Progenitor cell of endocrine pancreas (in vitro differentiated cells): Measurements from ENCODE around the gene ZBTB32. TPM values are rescaled to one million over a fixed set of nuclear protein-coding genes. Genes with fewer than 3 reads are reported as not detected.

ENCODE experiments used
- DNase-seq: peaks from one replicate; pipeline ENCODE4 v3.0.0; 2021; ENCODE audit warnings: low spot score; ENCODE audit not compliant: unreplicated experiment
- H3K27ac Mint-ChIP-seq: 2 replicates; pipeline ENCODE4 v1.8.0; 2021; ENCODE audit warnings: mild to moderate bottlenecking, moderate library complexity, mixed read lengths
- H3K27me3 Mint-ChIP-seq: 2 replicates; pipeline ENCODE4 v1.8.0; 2021; ENCODE audit warnings: mixed read lengths
- H3K36me3 Mint-ChIP-seq: 2 replicates; pipeline ENCODE4 v1.8.0; 2022; ENCODE audit warnings: mixed read lengths; ENCODE audit not compliant: insufficient read depth
- H3K4me1 Mint-ChIP-seq: 2 replicates; pipeline ENCODE4 v1.8.0; 2021; ENCODE audit warnings: low read depth, mixed read lengths
- H3K4me3 Mint-ChIP-seq: 2 replicates; pipeline ENCODE4 v1.8.0; 2021; ENCODE audit warnings: low read depth, mild to moderate bottlenecking, moderate library complexity, mixed read lengths
- H3K9me3 Mint-ChIP-seq: 2 replicates; pipeline ENCODE4 v1.8.0; 2021; ENCODE audit warnings: low read depth, mixed read lengths
- CTCF ChIP-seq: fragments of 200-600 bp; sonication (generic); IDR thresholded peaks from one replicate; pipeline ENCODE4 v1.5.0; 2021; ENCODE audit warnings: antibody characterized with exemption, mild to moderate bottlenecking; ENCODE audit not compliant: unreplicated experiment
- total RNA-seq: library from RNA; stranded (reverse); gene quantifications from 2 replicates; pipeline ENCODE4 v1.2.1, GENCODE V29; 2021

ZBTB32 gene
- total RNA-seq, 1 donor from 2014 or later = not detected

- H3K27me3 Mint-ChIP-seq = no peaks in the 10 kb centered on the region
- peak overlapping the region; percentile 98 for H3K27ac Mint-ChIP-seq
- no peaks in the 10 kb centered on the region for H3K9me3 Mint-ChIP-seq
Observed at GRCh38 chr19:35741203-35741515, 36.8 kb downstream of the ZBTB32 start.

GRCh38 chr19:35742121-35742724 lies 37.9 kb downstream of the ZBTB32 start, which contains the start of gene IGFLR1:
IGFLR1 (minus strand) TSS chr19:35742452; CDS start chr19:35741180, 1,272 bp downstream.
- H3K4me3 Mint-ChIP-seq = peak within 1 kb of the TSS; percentile 44
- no peak for TF ChIP-seq CTCF
- H3K27ac Mint-ChIP-seq = peak within 1 kb of the TSS; percentile 31
- H3K9me3 Mint-ChIP-seq = no peaks in the 10 kb centered on the region
- H3K36me3 Mint-ChIP-seq = peaks cover 4% of the 10 kb centered on the region
- no peaks in the 10 kb centered on the region for H3K27me3 Mint-ChIP-seq
- peaks cover 19% of the 10 kb centered on the region for H3K4me1 Mint-ChIP-seq
- DNase-seq = no peak

More at GRCh38 chr19:35741203-35741515, 36.8 kb downstream of the ZBTB32 start:
- DNase-seq = no peak
- peak; percentile 19 for TF ChIP-seq CTCF
- Mint-ChIP-seq H3K36me3 (peaks cover 7% of the 10 kb centered on the region), H3K4me1 (peaks cover 14% of the 10 kb centered on the region), H3K4me3 (peak overlapping the region; percentile 76)

- no peak for DNase-seq
- H3K27ac Mint-ChIP-seq = peak overlapping the region; percentile 100
- H3K9me3 Mint-ChIP-seq = no peaks in the 10 kb centered on the region
- peak overlapping the region; percentile 98 for H3K4me3 Mint-ChIP-seq
- H3K4me1 Mint-ChIP-seq = peaks cover 28% of the 10 kb centered on the region
- no peaks in the 10 kb centered on the region for H3K27me3 Mint-ChIP-seq
- peaks cover 3% of the 10 kb centered on the region for H3K36me3 Mint-ChIP-seq
- no peak for TF ChIP-seq CTCF
Observed at GRCh38 chr19:35743640-35744429, 39.5 kb downstream of the ZBTB32 start.

GRCh38 chr19:35744430-35745327 lies 40.3 kb downstream of the ZBTB32 start:
- TF ChIP-seq CTCF = peak; percentile 48
- peak overlapping the region; percentile 98 for H3K4me3 Mint-ChIP-seq
- H3K9me3 Mint-ChIP-seq = no peaks in the 10 kb centered on the region
- no peaks in the 10 kb centered on the region for H3K27me3 Mint-ChIP-seq
- peak overlapping the region; percentile 100 for H3K27ac Mint-ChIP-seq
- peaks cover 31% of the 10 kb centered on the region for H3K4me1 Mint-ChIP-seq
- peak; percentile 88 for DNase-seq
- peaks cover 3% of the 10 kb centered on the region for H3K36me3 Mint-ChIP-seq
